K562 (cell line): Measurements from ENCODE around the gene CDCP1. TPM values are rescaled to one million over a fixed set of nuclear protein-coding genes. Genes with fewer than 3 reads are reported as not detected.

Experiments
- ATAC-seq: fragments of 200-7000 bp; cut with Tn5 transposase; 3 replicates; pipeline ENCODE4 v1.9.1; 2020; ENCODE audit warnings: moderate library complexity
- BruUV-seq: library from RNA; stranded (reverse); fragments of 400-500 nt; replicated peaks from 2 replicates; lab custom pipeline; 2021; lab: Mats Ljungman, UMichigan
- CTCF ChIA-PET: fragments of 300-600 bp; formaldehyde crosslinking; extraction: SDS; loops from one replicate; lab custom pipeline; 2021; ENCODE audit warnings: low intra/inter-chr PET ratio; lab: Yijun Ruan, JAX
- POLR2A ChIA-PET: fragments of 300-600, 350-650 bp; sonication (Branson Sonifier 250); formaldehyde crosslinking; extraction: SDS; loops from one replicate; lab custom pipeline; 2021; ENCODE audit warnings: antibody characterized with exemption, inconsistent platforms; lab: Yijun Ruan, JAX
- DNase-seq, 4 experiments: peaks; one replicate each; pipeline versions ENCODE4 v3.0.0 to v3.0.0-alpha.2; 2011 to 2018; ENCODE audit warnings: low spot score in 3 of 4, mixed read lengths in 3 of 4; ENCODE audit errors: extremely low read depth in 1 of 4
- FAIRE-seq: peaks from 2 replicates; lab custom pipeline; 2011; peaks lifted over from hg19 to GRCh38; lab: Jason Lieb, UNC
- H2AFZ ChIP-seq: 2 replicates; pipeline ENCODE4 v1.6.0; 2011; ENCODE audit warnings: low read depth, low read length, control low read depth, inconsistent platforms
- H3K27ac ChIP-seq: fragments of 200-600 bp; 3 replicates; pipeline ENCODE4 v1.8.0; 2011; ENCODE audit warnings: low read depth, mild to moderate bottlenecking, control low read depth, inconsistent platforms, low read length, moderate library complexity, mixed read lengths; ENCODE audit errors: extremely low read depth
- H3K27me3 ChIP-seq, 2 experiments: fragments of 300-600 bp in 1 of 2; 2 replicates in 1 of 2; 3 replicates in 1 of 2; pipeline versions ENCODE4 v1.6.0 to v1.8.0; 2011; ENCODE audit warnings: inconsistent platforms in 2 of 2, low read length in 2 of 2, mild to moderate bottlenecking in 1 of 2, mixed read lengths in 1 of 2, moderate library complexity in 1 of 2; ENCODE audit not compliant: control insufficient read depth in 2 of 2, insufficient read depth in 2 of 2
- H3K36me3 ChIP-seq: fragments of 300-600 bp; 3 replicates; pipeline ENCODE4 v1.8.0; 2011; ENCODE audit warnings: mild to moderate bottlenecking, low read length, inconsistent platforms; ENCODE audit not compliant: control insufficient read depth, insufficient read depth
- H3K4me1 ChIP-seq, 2 experiments: fragments of 200-600 bp in 1 of 2; replicated peaks in 1 of 2; 2 replicates in 1 of 2; 3 replicates in 1 of 2; pipeline versions ENCODE4 v1.5.1 to v1.8.0; 2011; ENCODE audit warnings: inconsistent platforms in 2 of 2, low read length in 2 of 2, mild to moderate bottlenecking in 1 of 2, mixed read lengths in 1 of 2, moderate library complexity in 1 of 2; ENCODE audit not compliant: control insufficient read depth in 2 of 2, insufficient read depth in 2 of 2
- H3K4me2 ChIP-seq: 2 replicates; pipeline ENCODE4 v1.6.1; 2011; ENCODE audit warnings: low read length, control low read depth, inconsistent platforms, mixed read lengths; ENCODE audit not compliant: insufficient read depth
- H3K4me3 ChIP-seq: fragments of 200-600 bp; sonication (generic), shearing (Covaris generic); 2 replicates; pipeline ENCODE4 v1.5.1; 2016; ENCODE audit warnings: control low read depth, inconsistent platforms
- H3K79me2 ChIP-seq: fragments of 200-600 bp; 3 replicates; pipeline ENCODE4 v1.8.0; 2011; ENCODE audit warnings: low read length, inconsistent platforms; ENCODE audit not compliant: control insufficient read depth, insufficient read depth
- H3K9ac ChIP-seq, 2 experiments: 2 replicates each; pipeline versions ENCODE4 v1.6.0 to v1.6.1; 2011; ENCODE audit warnings: low read depth in 2 of 2, low read length in 2 of 2, control low read depth in 1 of 2, inconsistent platforms in 1 of 2, mild to moderate bottlenecking in 1 of 2, mixed read lengths in 1 of 2; ENCODE audit not compliant: insufficient read depth in 1 of 2
- H3K9me1 ChIP-seq: one replicate; pipeline ENCODE4 v1.6.0; 2011; ENCODE audit warnings: inconsistent platforms, mild to moderate bottlenecking, low read length, moderate library complexity; ENCODE audit not compliant: control insufficient read depth, insufficient read depth
- H3K9me3 ChIP-seq: replicated peaks from 2 replicates; pipeline ENCODE4 v1.5.1; 2011; ENCODE audit warnings: low read depth, low read length, inconsistent platforms; ENCODE audit not compliant: control insufficient read depth, insufficient read depth
- H4K20me1 ChIP-seq: replicated peaks from 2 replicates; pipeline ENCODE4 v1.6.1; 2011; ENCODE audit warnings: low read length, inconsistent platforms, mixed read lengths; ENCODE audit not compliant: control insufficient read depth, insufficient read depth
- CBFA2T3 ChIP-seq: fragments of 450-650 bp; IDR thresholded peaks from 2 replicates; pipeline ENCODE4 v1.6.1; 2017
- CTBP1 ChIP-seq: fragments of 450-650 bp; IDR thresholded peaks from 2 replicates; pipeline ENCODE4 v1.6.1; 2016; ENCODE audit warnings: borderline replicate concordance
- CXXC5 ChIP-seq: fragments of 250-450 bp; sonication (Bioruptor Pico); IDR thresholded peaks from 2 replicates; pipeline ENCODE4 v1.8.0; 2022; ENCODE audit warnings: inconsistent platforms, mild to moderate bottlenecking, moderate library complexity
- FOXP1 ChIP-seq: sonication (generic); formaldehyde crosslinking; IDR thresholded peaks from 2 replicates; pipeline ENCODE4 v1.8.0; 2022; ENCODE audit warnings: mild to moderate bottlenecking, missing genetic modification reagents
- KDM5B ChIP-seq: fragments of 200-600 bp; sonication (generic); IDR thresholded peaks from 2 replicates; pipeline ENCODE4 v1.6.1; 2012; ENCODE audit warnings: low read depth, mild to moderate bottlenecking, moderate library complexity, low read length, control low read depth, inconsistent platforms; ENCODE audit not compliant: insufficient replicate concordance
- MYC ChIP-seq, 2 experiments: fragments of 250-450 bp in 1 of 2; sonication (Bioruptor Pico) in 1 of 2; IDR thresholded peaks; 2 replicates each; pipeline versions ENCODE4 v1.5.1 to v1.6.1; 2012 to 2021; ENCODE audit warnings: low read depth in 2 of 2, borderline replicate concordance in 1 of 2, improper control_type of control experiment in 1 of 2, low read length in 1 of 2, mild to moderate bottlenecking in 1 of 2, moderate library complexity in 1 of 2
- NFRKB ChIP-seq: fragments of 450-650 bp; IDR thresholded peaks from 2 replicates; pipeline ENCODE4 v1.6.1; 2016; ENCODE audit warnings: low read depth
- PCBP2 ChIP-seq: fragments of 200-400 bp; formaldehyde crosslinking; IDR thresholded peaks from 2 replicates; pipeline ENCODE4 v1.6.1; 2018; ENCODE audit warnings: low read length, low read depth, mild to moderate bottlenecking, moderate library complexity; ENCODE audit not compliant: poor library complexity, severe bottlenecking
- XRCC3 ChIP-seq: fragments of 450-650 bp; IDR thresholded peaks from 2 replicates; pipeline ENCODE4 v1.6.1; 2017; ENCODE audit warnings: mild to moderate bottlenecking, moderate library complexity
- ZNF175 ChIP-seq: fragments of 200-800 bp; sonication (Bioruptor generic); IDR thresholded peaks from 2 replicates; pipeline ENCODE4 v1.6.1; 2016; ENCODE audit warnings: low read depth, mild to moderate bottlenecking, missing genetic modification characterization, missing compliant biosample characterization
- ZNF644 ChIP-seq: fragments of 200-800 bp; sonication (Bioruptor generic); IDR thresholded peaks from 2 replicates; pipeline ENCODE4 v1.6.1; 2016; ENCODE audit warnings: low read depth, missing genetic modification characterization, missing compliant biosample characterization
- WGBS: fragments of 100-300 bp; shearing (Covaris generic); methylation state at CpG from one replicate; pipeline ENCODE4 v1.1.6; 2016; ENCODE audit warnings: low coverage, mixed read lengths; ENCODE audit not compliant: insufficient coverage; ENCODE audit errors: missing lambda C conversion rate; 5-methylcytosine and 5-hydroxymethylcytosine counted together
- in situ Hi-C: fragments of 300-500 bp; cut with MboI; formaldehyde crosslinking; loops from 4 replicates; pipeline ENCODE4 v1.15.0; 2018; ENCODE audit warnings: inconsistent platforms, mixed read lengths
- intact Hi-C: fragments of 100-400 bp; cut with micrococcal nuclease; formaldehyde crosslinking; loops from 2 replicates; pipeline ENCODE4 v1.14.2; 2022
- polyA plus RNA-seq, 8 experiments: library from polyadenylated mRNA; depleted of rRNA in 4 of 8; stranded (reverse) in 5 of 8; unstranded in 3 of 8; fragments of >200 nt; fragmentation: Nextera tagmentation in 2 of 8; fragmentation: Illumina TruSeq in 1 of 8; extraction: Ambion mirVana in 2 of 8; extraction: Trizol in 1 of 8; gene quantifications; 2 replicates each; pipeline versions ENCODE4 v1.2.1 to v1.2.3, GENCODE V29; 2011 to 2014; ENCODE audit warnings: inconsistent platforms in 1 of 8, missing spikeins in 1 of 8
- total RNA-seq, 7 experiments: library from RNA; depleted of rRNA in 6 of 7; stranded (reverse); fragments of >200 nt in 6 of 7; fragmentation: Illumina TruSeq in 2 of 7; extraction: Trizol in 2 of 7; gene quantifications; 2 replicates each; pipeline versions ENCODE4 v1.2.1 to v1.2.3, GENCODE V29; 2011 to 2021; ENCODE audit warnings: low replicate concordance in 1 of 7
- TF ChIP-seq, protein P1 (sequence below): fragments of 450-650 bp; formaldehyde crosslinking; IDR thresholded peaks from 2 replicates; pipeline ENCODE4 v1.4.0; 2022; ENCODE audit warnings: missing genetic modification characterization
- TF ChIP-seq, protein P2 (sequence below): fragments of 450-650 bp; formaldehyde crosslinking; IDR thresholded peaks from 2 replicates; pipeline ENCODE4 v1.4.0; 2022; ENCODE audit warnings: missing genetic modification characterization
- TF ChIP-seq, protein P3 (sequence below): fragments of 250-450 bp; sonication (Bioruptor Pico); IDR thresholded peaks from 2 replicates; pipeline ENCODE4 v1.8.0; 2022; ENCODE audit warnings: moderate library complexity, mild to moderate bottlenecking, inconsistent platforms

The CDCP1 gene
- total and polyA plus RNA-seq, 9 of the 15 experiments (the other 6 are each of a cell fraction or from before 2014, with no cell fraction given) = 3.9 to 16.4 (median 5.2) TPM

DNA sequence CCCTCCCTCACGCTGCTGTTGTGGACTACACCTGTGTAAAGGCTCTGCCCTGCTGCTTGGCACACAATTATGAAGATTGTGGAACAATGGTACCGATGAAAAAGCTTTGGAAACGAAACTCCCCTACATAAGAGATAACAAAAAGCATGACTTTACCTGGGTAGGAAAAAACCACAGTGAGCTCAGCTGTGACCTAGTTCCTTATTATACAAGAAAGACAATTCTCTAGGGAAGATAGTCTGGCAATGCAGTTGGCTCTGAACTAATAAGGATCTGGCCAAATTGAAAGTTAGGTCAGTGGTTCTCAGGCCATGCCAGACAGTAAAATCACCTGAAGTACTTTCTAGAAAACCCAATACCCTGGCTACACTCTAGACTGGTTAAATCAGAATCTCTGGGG lies 104.0 kb downstream of the CDCP1 start:
- no peaks in the 10 kb centered on the region for H3K9me3 ChIP-seq
- peaks cover 8 to 45% of the 10 kb centered on the region in 2 experiments; a peak in 4 of 5 replicates for H3K4me1 ChIP-seq
- BruUV-seq = no TSS peak
- CTCF ChIA-PET = interaction anchor here (1.0 to 5.4 kb wide), 5 partner anchors 129 to 611 kb away, joined by 3 to 94 read pairs (median 4); no protein-coding TSS in a partner anchor
- no peaks in the 10 kb centered on the region for H3K36me3 ChIP-seq
- FAIRE-seq = no peak
- H3K27ac ChIP-seq = peak overlapping the region; percentile 37; the same call in 2 of the 3 replicates
- peak overlapping the region; percentile 2 to 12; a peak in 2 of 4 replicates for H3K9ac ChIP-seq
- no peak overlapping the region for H3K4me3 ChIP-seq
- POLR2A ChIA-PET = interaction anchor here (0.6 to 3.7 kb wide), 8 partner anchors 12 to 184 kb away, joined by 3 to 32 read pairs (median 6); no protein-coding TSS in a partner anchor
- TF ChIP-seq FOXP1 = no peak
- no peak for TF ChIP-seq CXXC5
- TF ChIP-seq, protein P1, sequence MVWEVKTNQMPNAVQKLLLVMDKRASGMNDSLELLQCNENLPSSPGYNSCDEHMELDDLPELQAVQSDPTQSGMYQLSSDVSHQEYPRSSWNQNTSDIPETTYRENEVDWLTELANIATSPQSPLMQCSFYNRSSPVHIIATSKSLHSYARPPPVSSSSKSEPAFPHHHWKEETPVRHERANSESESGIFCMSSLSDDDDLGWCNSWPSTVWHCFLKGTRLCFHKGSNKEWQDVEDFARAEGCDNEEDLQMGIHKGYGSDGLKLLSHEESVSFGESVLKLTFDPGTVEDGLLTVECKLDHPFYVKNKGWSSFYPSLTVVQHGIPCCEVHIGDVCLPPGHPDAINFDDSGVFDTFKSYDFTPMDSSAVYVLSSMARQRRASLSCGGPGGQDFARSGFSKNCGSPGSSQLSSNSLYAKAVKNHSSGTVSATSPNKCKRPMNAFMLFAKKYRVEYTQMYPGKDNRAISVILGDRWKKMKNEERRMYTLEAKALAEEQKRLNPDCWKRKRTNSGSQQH = no peak
- TF ChIP-seq CBFA2T3 = 0 out of 2 replicates have a peak, but pooled peaks have one; percentile 2
- TF ChIP-seq KDM5B = no peak
- no peak for TF ChIP-seq PCBP2
- peak; percentile 7; the same call in 1 of the 2 replicates for TF ChIP-seq ZNF175 (CRISPR knock-in tag)
- TF ChIP-seq ZNF644 (tag) = 0 out of 2 replicates have a peak, but pooled peaks have one; percentile 25
- 0 out of 2 replicates have a peak, but pooled peaks have one; percentile 63 for TF ChIP-seq NFRKB
- TF ChIP-seq, protein P2, sequence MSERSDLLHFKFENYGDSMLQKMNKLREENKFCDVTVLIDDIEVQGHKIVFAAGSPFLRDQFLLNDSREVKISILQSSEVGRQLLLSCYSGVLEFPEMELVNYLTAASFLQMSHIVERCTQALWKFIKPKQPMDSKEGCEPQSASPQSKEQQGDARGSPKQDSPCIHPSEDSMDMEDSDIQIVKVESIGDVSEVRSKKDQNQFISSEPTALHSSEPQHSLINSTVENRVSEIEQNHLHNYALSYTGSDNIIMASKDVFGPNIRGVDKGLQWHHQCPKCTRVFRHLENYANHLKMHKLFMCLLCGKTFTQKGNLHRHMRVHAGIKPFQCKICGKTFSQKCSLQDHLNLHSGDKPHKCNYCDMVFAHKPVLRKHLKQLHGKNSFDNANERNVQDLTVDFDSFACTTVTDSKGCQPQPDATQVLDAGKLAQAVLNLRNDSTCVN = no peak
- TF ChIP-seq MYC (IDR thresholded peaks at IDR 0.05; ENCODE audit: low read depth, low read length) = no peak
- TF ChIP-seq MYC (CRISPR knock-in tag; IDR thresholded peaks at IDR 0.05; ENCODE audit: borderline replicate concordance, low read depth) = no peak
- TF ChIP-seq, protein P3, sequence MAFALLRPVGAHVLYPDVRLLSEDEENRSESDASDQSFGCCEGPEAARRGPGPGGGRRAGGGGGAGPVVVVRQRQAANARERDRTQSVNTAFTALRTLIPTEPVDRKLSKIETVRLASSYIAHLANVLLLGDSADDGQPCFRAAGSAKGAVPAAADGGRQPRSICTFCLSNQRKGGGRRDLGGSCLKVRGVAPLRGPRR (CRISPR knock-in tag) = no peak
- 0 out of 2 replicates have a peak, but pooled peaks have one; percentile 26 for TF ChIP-seq CTBP1
- TF ChIP-seq XRCC3 = no peak
- DNase-seq = no peak
- H3K27me3 ChIP-seq = no peaks in the 10 kb centered on the region
- no peaks in the 10 kb centered on the region for H4K20me1 ChIP-seq
- H3K79me2 ChIP-seq = no peaks in the 10 kb centered on the region
- H3K9me1 ChIP-seq = no peaks in the 10 kb centered on the region
- H3K4me2 ChIP-seq = no peak overlapping the region
- WGBS = 34% methylated on average over 3 of the region's 3 CpGs
- intact Hi-C loops = no loop called here
- peak overlapping the region; percentile 68 for H2AFZ ChIP-seq
- no peak for ATAC-seq
- in situ Hi-C loops = loop anchor here (5.0 to 25.0 kb wide), 2 partner anchors 175 to 1370 kb away; partner anchors contain the start of genes CCR5AS and CCRL2
